Endodermal cell (in vitro differentiated cells): Measurements from ENCODE around the gene SKA1. TPM values are rescaled to one million over a fixed set of nuclear protein-coding genes. Genes with fewer than 3 reads are reported as not detected.
A peak's percentile ranks its signal among the peaks of the same experiment; 100 is the strongest.
"Not testable (repeated sequence)": the region's sequence is repeated elsewhere in the genome, so short reads cannot be mapped to it uniquely, and the experiment has no call there.

Experiments used
- DNase-seq: peaks from one replicate; pipeline ENCODE4 v3.0.0-alpha.2; 2017
- H3K27ac ChIP-seq: 2 replicates; pipeline ENCODE4 v1.5.1; 2013; ENCODE audit warnings: mild to moderate bottlenecking, low read depth, low read length, moderate library complexity
- H3K27me3 ChIP-seq: 2 replicates; pipeline ENCODE4 v1.6.1; 2013; ENCODE audit warnings: mild to moderate bottlenecking, low read length, moderate library complexity; ENCODE audit not compliant: insufficient read depth, control insufficient read depth, poor library complexity, severe bottlenecking
- H3K36me3 ChIP-seq: 2 replicates; pipeline ENCODE4 v1.7.0; 2013; ENCODE audit warnings: mild to moderate bottlenecking, low read length, moderate library complexity; ENCODE audit not compliant: control insufficient read depth, insufficient read depth
- H3K4me1 ChIP-seq: one replicate; pipeline ENCODE4 v1.7.0; 2013; ENCODE audit warnings: low read length; ENCODE audit not compliant: control insufficient read depth, insufficient read depth
- H3K4me3 ChIP-seq: 2 replicates; pipeline ENCODE4 v1.5.1; 2013; ENCODE audit warnings: mild to moderate bottlenecking, low read length, moderate library complexity
- H3K9ac ChIP-seq: 2 replicates; pipeline ENCODE4 v1.6.1; 2013; ENCODE audit warnings: mild to moderate bottlenecking, low read length, moderate library complexity; ENCODE audit not compliant: poor library complexity, severe bottlenecking; ENCODE audit errors: extremely low read depth
- H3K9me3 ChIP-seq: 2 replicates; pipeline ENCODE4 v1.6.1; 2013; ENCODE audit warnings: mild to moderate bottlenecking, low read length, moderate library complexity; ENCODE audit not compliant: control insufficient read depth
- H3K27ac Mint-ChIP-seq: 2 replicates; pipeline ENCODE4 v1.8.0; 2020; ENCODE audit warnings: mixed read lengths
- H3K27me3 Mint-ChIP-seq: 2 replicates; pipeline ENCODE4 v1.8.0; 2021; ENCODE audit warnings: mild to moderate bottlenecking, mixed read lengths; ENCODE audit not compliant: insufficient read depth
- H3K36me3 Mint-ChIP-seq: 2 replicates; pipeline ENCODE4 v1.8.0; 2020; ENCODE audit warnings: low read depth, mixed read lengths
- H3K4me1 Mint-ChIP-seq: 2 replicates; pipeline ENCODE4 v1.8.0; 2020; ENCODE audit warnings: mixed read lengths
- H3K4me3 Mint-ChIP-seq: 2 replicates; pipeline ENCODE4 v1.8.0; 2020; ENCODE audit warnings: mild to moderate bottlenecking, moderate library complexity, mixed read lengths
- H3K9me3 Mint-ChIP-seq: 2 replicates; pipeline ENCODE4 v1.8.0; 2020; ENCODE audit warnings: mild to moderate bottlenecking, mixed read lengths
- WGBS, 2 experiments: methylation state at CpG; one replicate each; pipeline versions ENCODE4 v1.1.5 to v1.1.7; 2013; ENCODE audit warnings: missing lambda C conversion rate in 2 of 2, mixed read lengths in 1 of 2; ENCODE audit not compliant: insufficient coverage in 1 of 2, insufficient read length in 1 of 2; 5-methylcytosine and 5-hydroxymethylcytosine counted together
- total RNA-seq, 2 donors: library from RNA; stranded (reverse); fragmentation: NEBNext Ultra II Directional in 1 of 2; extraction: Animal tissue kit (Norgen Biotek cat#: 25700) in 1 of 2; gene quantifications; 2 replicates in 1 of 2; 3 replicates in 1 of 2; pipeline ENCODE4 v1.2.1, GENCODE V29; 2021
- TF ChIP-seq, protein P1 (sequence below): fragments of 200-600 bp; sonication (generic); conservative IDR thresholded peaks from 2 replicates; pipeline ENCODE4 v1.5.0; 2021; ENCODE audit warnings: antibody characterized with exemption, mild to moderate bottlenecking

Gene SKA1
- total RNA-seq, 2 donors from 2014 or later = 26.4 to 70.0 TPM

DNA sequence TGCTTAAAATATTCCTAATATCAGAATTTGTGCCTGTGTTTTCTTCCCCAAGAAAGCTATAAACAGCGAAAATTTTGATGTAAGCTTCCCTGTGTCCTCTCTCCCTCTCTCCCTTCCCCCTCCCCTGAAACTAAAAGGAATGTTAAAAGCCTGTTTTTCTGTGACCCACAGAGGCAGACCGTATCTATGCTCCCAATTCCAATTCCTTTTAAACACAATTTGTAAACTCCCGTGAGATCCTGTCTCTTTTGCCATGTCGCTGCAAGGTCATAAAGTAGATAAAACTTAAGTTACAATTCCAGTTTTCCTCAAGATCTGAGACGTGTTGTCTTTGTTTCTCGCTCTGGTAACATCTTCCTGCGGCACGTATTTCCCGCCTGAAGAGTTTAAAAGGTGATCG lies 23.3 kb downstream of the SKA1 start:
- H3K9ac ChIP-seq = no peak overlapping the region
- WGBS, 2 experiments = 20 to 29% methylated on average over 7 to 10 of the region's 10 CpGs
- H3K9me3 Mint-ChIP-seq = peaks cover 6% of the 10 kb centered on the region
- H3K4me3 Mint-ChIP-seq = peak overlapping the region; percentile 40
- peak overlapping the region; percentile 38 for H3K4me3 ChIP-seq
- peaks cover 69% of the 10 kb centered on the region for H3K4me1 Mint-ChIP-seq
- H3K27ac ChIP-seq = no peak overlapping the region
- TF ChIP-seq, protein P1, sequence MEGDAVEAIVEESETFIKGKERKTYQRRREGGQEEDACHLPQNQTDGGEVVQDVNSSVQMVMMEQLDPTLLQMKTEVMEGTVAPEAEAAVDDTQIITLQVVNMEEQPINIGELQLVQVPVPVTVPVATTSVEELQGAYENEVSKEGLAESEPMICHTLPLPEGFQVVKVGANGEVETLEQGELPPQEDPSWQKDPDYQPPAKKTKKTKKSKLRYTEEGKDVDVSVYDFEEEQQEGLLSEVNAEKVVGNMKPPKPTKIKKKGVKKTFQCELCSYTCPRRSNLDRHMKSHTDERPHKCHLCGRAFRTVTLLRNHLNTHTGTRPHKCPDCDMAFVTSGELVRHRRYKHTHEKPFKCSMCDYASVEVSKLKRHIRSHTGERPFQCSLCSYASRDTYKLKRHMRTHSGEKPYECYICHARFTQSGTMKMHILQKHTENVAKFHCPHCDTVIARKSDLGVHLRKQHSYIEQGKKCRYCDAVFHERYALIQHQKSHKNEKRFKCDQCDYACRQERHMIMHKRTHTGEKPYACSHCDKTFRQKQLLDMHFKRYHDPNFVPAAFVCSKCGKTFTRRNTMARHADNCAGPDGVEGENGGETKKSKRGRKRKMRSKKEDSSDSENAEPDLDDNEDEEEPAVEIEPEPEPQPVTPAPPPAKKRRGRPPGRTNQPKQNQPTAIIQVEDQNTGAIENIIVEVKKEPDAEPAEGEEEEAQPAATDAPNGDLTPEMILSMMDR = no peak
- peaks cover 20% of the 10 kb centered on the region for H3K36me3 Mint-ChIP-seq
- peaks cover 21% of the 10 kb centered on the region for H3K27me3 Mint-ChIP-seq
- H3K9me3 ChIP-seq = peaks cover 16% of the 10 kb centered on the region
- H3K4me1 ChIP-seq = peaks cover 17% of the 10 kb centered on the region
- peak overlapping the region; percentile 86 for H3K27ac Mint-ChIP-seq
- H3K27me3 ChIP-seq = peaks cover 22% of the 10 kb centered on the region
- DNase-seq = no peak
- H3K36me3 ChIP-seq = peaks cover 16% of the 10 kb centered on the region

DNA sequence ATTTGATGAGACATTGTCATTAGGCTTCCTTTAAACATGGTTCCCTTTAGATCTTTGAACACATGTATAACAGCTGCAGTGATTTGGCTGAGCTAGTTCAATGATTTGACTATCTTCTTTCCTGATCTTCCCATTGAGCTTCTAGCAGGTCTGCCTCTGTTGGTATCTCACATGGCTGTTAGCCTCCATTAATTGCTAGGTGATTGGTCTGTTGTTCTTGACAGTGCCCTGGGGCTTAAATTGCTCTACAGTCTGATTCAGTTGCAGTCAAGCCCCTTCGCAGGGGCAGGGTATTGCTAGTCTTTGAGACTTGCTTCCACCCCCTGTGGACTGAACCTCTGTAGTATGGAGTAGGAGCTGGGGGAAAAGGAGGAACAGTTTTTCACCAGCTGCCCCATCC lies 24.1 kb downstream of the SKA1 start:
- Mint-ChIP-seq H3K27ac (peak overlapping the region; percentile 86), H3K9me3 (peaks cover 6% of the 10 kb centered on the region), H3K4me1 (peaks cover 73% of the 10 kb centered on the region), H3K36me3 (peaks cover 14% of the 10 kb centered on the region), H3K27me3 (peaks cover 28% of the 10 kb centered on the region), H3K4me3 (no peak overlapping the region)
- Histone ChIP-seq H3K27me3 (peaks cover 22% of the 10 kb centered on the region), H3K27ac (no peak overlapping the region), H3K9me3 (peaks cover 15% of the 10 kb centered on the region), H3K4me1 (peaks cover 17% of the 10 kb centered on the region), H3K36me3 (peaks cover 8% of the 10 kb centered on the region), H3K4me3 (peak overlapping the region; percentile 51), H3K9ac (no peak overlapping the region)
- WGBS, 2 experiments = 20 to 43% methylated on average over 1 of the region's 1 CpG
- TF ChIP-seq, protein P1 = no peak
- DNase-seq = peak; percentile 69

DNA sequence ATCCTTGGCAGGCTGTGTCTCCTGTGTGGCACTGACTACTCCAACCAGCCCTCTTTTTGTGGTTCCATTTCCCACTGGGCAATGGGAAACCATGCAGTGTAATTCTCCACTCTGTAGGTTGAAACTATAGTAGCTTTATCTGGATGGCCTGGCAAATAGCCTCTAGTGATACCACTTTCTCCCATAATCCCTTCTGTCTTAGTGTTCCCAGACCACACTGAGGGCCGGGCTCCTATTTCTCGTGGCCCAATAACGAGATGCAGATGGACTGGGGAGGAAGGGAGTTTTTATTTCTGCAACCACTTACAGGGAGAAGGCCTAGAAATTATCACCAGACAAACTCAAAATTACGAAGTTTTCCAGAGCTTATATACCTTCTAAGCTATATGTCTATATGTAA lies 24.7 kb downstream of the SKA1 start:
- TF ChIP-seq, protein P1 = no peak
- WGBS, 2 experiments = 40% methylated on average over 2 of the region's 4 CpGs; no CpG with 5 or more reads in 1 of the 2 experiments

DNA sequence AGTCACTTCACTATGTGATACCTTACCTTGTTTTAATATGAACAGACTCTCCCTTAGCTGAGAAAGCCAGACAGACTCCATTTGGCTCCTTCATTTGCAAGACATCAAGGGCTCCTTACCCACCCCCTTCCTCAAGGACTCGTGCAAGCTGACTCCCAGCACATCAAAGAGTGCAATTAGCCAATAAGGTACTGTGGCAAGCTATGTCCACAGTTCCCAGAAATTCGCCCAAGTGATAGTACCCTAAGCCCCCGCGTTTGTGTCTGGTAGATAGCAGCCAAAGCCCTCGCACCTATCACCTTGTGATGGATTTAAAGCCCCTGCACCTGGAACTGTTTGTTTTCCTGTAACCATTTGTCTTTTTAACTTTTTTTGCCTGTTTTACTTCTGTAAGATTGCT lies 25.6 kb downstream of the SKA1 start:
- H3K9ac ChIP-seq = peak overlapping the region; percentile 69
- Mint-ChIP-seq H3K4me1 (peaks cover 82% of the 10 kb centered on the region), H3K27me3 (peaks cover 28% of the 10 kb centered on the region), H3K4me3 (peak overlapping the region; percentile 59), H3K27ac (peak overlapping the region; percentile 78)
- H3K36me3 ChIP-seq, H3K9me3 Mint-ChIP-seq, H3K36me3 Mint-ChIP-seq, H3K27ac ChIP-seq, H3K9me3 ChIP-seq: not testable (repeated sequence)
- H3K4me1 ChIP-seq = peaks cover 17% of the 10 kb centered on the region
- WGBS, 2 experiments = 9 to 10% methylated on average over 5 of the region's 5 CpGs
- peak; percentile 62 for DNase-seq
- H3K27me3 ChIP-seq = peaks cover 22% of the 10 kb centered on the region
- H3K4me3 ChIP-seq = peak overlapping the region; percentile 84

More for the DNA sequence above, 24.7 kb downstream of the SKA1 start:
- Mint-ChIP-seq H3K9me3 (peaks cover 6% of the 10 kb centered on the region), H3K36me3 (peaks cover 8% of the 10 kb centered on the region), H3K4me1 (peaks cover 74% of the 10 kb centered on the region), H3K27ac (peak overlapping the region; percentile 71), H3K4me3 (no peak overlapping the region), H3K27me3 (peaks cover 28% of the 10 kb centered on the region)
- H3K27ac ChIP-seq = no peak overlapping the region
- peaks cover 22% of the 10 kb centered on the region for H3K27me3 ChIP-seq
- DNase-seq = no peak
- H3K36me3 ChIP-seq = peaks cover 6% of the 10 kb centered on the region
- peaks cover 17% of the 10 kb centered on the region for H3K4me1 ChIP-seq
- peaks cover 8% of the 10 kb centered on the region for H3K9me3 ChIP-seq
- H3K4me3 ChIP-seq = peak overlapping the region; percentile 84
- H3K9ac ChIP-seq = no peak overlapping the region
